Stimulated activated CD8-positive, alpha-beta memory T cell treated with anti-CD3 and anti-CD28 coated beads, Interleukin-2, amount 100 ng/mL, for 1 hour (primary cell): Measurements from ENCODE around the gene CD6.

Source experiments
- DNase-seq, 2 donors: peaks; one replicate each; pipeline ENCODE4 v3.0.0-alpha.2; 2020; ENCODE audit warnings: low read depth in 2 of 2

The CD6 gene

DNA sequence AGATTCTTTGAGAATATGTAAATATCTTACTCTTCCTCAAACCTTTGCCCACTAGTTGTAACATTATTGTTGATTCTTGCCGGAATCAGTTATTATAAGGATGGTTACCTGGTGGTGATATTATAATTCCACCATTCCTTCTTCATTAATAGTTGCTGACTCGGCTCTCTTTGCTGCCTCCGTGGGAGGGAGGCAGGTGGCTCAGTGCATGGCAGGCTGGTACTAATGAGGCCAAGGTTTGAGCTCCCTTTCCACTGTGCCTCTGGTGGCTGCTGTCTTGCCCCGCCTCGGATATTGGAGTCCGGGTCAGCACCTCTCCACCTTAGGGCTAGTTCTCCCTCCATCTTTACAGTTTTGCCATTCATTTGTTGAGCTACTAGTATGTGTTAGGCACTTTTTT, 12.7 kb downstream of the CD6 start:
- no peak for DNase-seq

DNA sequence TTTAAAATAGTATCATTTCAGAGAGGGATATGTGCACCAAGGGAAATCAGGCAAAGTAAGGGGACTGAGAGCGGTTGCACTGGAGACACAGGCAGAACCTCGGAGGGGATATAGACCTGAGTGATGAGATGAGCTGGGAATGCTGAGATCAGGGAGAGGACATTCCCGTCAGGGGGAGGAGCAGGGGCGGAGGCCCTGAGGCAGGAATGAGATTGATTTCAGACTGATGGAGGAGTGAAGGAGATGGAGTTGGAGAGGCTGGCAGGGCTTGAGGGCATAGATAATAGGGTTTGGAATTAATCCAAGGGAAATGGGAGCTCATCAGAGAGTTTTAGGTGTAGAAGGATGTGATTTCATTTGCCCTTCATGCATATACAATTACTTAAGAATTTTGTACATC, 13.2 kb downstream of the CD6 start:
- no peak for DNase-seq

DNA sequence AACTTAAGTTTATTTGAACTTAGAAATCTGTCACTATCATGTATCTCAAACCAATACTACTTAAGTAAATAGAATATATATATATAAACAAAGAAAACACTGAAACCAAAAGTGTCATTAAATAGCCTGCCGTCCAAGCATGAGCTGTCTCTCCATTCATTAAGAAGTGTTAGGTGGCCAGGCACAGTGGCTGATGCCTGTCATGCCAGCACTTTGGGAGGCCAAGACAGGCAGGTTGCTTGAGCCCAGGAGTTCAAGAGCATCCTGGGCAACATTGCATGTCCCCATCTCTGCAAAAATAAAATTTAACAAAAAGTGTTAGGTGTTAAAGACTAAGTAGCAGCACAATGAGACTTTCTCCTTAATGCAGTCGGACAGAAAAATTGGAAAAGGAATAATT, 14.0 kb downstream of the CD6 start:
- no peak for DNase-seq

DNA sequence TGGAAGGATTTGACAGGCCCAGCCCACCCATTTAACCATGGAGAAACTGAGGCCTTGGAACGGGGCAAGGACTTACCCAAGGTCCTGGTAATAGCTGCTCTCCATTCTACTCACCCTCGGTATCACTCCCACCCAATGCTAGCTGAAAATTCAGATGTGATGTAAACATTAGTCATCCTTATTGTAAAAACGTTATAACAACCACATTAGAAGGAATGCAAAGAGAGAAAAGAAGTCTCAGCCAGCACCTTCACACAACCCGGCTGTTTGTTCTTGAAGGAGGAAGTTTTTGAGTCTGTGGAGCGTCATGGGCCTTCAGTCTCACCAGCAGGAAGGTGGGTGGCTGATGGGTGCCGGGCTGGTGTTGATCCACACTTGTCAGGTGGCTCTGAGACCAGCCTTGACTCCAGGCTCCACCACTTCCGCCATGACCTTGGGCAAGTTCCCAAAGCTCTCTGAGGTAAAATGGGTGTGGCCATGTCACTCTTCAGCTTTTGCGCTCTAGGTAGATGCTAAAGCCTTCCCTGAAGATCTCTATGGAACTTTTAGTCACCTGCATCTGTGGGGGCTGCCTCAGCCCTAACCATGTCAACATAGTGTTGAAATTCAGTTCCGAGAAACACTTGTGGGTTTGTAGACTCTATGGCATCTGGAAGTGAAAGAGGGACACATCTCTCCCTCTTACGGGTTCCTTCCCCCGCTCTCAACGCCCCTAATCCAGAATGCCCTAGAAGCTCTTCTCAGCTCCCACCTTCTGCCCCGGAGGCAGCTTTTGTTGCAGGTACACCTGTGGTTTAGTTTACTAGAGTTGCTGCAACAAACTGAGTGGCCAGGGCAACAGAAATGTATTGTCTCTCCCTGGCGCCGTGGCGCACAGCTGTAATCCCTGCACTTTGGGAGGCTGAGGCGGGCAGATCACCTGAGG, 14.8 kb downstream of the CD6 start:
- peak; percentile 66 to 78 for DNase-seq

DNA sequence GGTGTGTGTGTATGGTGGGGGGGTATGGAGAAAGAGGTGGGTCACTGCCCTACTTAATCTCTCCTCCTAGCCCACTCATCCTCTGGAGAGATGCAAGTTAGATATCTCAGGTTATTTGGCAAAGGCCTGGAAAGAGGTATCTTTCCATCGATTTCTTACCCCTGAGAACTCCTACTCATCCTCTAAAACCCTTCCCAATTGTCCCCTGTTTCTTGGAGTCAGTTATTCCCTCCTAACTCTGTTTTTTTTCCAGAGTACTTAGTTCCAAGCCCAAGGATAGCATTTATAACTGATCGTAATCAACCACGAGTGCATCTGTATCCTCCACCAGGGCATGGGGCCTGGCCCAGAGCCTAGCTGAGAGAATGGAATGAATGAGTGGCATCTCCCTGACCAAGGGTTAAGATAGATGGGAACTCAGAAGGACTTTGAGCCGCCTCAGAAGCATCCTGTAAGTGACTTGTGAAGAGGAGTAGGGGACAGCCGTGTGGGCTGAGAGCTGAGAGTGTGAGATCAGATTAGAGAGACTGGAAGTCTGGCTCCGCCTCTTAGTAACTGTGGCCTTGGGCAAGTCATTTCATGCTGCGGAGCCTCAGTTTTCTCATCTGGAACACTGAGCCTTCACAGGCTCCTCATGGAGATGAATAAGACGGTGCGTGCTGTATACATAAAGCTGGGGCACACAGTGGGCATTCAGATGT, 16.2 kb downstream of the CD6 start:
- DNase-seq: no peak

DNA sequence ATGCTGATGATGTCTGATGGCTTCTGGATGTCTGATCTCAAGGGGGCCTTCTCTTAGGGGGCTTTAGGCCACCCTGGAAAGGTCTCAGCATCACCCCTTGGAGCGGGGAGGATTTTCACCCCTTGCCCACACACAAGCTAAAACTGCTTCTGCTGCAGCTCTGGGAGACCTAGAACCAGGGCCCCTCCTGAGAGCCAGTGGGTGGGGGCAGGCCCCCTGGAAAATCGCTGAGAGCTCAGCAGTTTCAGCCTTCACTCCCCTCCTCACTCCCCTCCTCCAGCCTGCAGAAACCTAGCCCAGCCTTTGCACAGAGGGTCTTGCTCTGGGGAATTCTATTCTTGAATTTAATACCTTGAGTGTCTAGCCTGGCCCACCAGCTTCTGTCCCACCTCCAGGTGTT, 17.2 kb downstream of the CD6 start:
- no peak for DNase-seq

DNA sequence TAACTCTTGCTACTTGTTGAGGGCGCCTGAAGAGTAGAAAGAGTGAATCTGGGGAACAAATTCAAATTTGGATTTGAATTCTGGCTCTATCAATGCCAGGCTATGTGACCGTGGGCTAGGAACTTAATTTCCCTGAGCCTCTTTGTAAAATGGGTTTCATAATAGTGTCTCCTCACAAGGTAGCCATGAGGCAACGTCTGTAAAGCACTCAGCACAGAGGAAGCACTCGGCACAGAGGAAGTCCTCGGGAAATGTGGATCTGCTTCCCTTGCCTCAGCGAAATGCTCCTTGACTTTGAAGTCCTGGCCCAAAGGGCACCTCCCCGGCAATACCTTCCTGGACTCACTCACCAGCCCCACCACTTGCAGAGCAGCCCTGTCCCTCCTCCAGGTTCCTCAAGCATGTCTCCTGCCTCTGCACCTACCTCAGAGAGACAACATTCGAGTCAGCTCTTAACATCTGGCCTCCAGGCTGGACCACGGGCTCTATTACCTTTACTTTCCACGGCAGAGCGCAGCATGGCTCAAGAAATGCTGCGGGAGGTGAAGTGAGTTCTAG, 17.7 kb downstream of the CD6 start:
- DNase-seq: no peak

DNA sequence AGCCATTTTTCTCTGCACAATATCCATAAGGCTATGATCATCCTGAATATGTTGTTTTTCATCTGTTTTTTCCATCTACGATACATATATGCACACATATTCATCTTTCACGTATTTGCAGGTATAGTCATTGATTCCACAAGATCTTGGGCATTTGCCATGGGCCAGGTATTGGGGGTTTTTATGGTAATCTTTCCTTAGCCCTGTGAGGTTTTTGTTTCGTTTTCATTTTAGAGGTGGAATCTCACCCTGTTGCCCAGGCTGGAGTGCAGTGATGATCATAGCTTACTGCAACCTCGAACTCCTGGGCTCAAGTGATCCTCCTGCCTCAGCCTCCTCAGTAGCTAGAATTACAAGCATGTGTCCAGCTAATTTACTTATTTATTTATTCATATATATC, 20.0 kb downstream of the CD6 start:
- DNase-seq: no peak

DNA sequence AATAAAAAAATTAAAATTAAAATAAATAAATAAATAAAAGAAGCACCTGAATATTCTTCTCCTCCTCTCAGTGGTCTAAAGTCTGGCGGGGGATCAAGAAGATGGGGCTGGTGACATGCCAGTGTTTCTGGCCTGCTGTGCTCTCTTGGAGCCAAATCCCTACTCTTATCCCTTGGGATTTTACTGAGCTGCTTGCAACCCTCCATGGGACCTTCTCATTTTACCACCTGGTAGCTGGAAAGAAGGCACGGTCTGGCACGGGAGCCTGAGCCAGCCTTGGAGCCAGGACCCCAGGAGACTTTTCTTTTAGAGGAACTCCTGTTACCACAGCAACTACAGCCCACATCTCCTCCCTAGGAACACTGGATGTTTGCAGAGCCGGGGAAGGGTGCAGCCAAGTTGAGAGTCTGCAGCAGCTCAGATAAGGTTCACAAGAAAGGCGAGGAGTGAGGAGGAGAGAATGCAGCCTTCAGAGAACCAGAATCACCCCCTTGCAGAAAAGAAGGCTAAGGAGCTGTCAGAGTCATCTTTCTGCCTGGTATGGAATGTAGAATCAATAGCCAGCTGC, 21.4 kb downstream of the CD6 start:
- DNase-seq: no peak

DNA sequence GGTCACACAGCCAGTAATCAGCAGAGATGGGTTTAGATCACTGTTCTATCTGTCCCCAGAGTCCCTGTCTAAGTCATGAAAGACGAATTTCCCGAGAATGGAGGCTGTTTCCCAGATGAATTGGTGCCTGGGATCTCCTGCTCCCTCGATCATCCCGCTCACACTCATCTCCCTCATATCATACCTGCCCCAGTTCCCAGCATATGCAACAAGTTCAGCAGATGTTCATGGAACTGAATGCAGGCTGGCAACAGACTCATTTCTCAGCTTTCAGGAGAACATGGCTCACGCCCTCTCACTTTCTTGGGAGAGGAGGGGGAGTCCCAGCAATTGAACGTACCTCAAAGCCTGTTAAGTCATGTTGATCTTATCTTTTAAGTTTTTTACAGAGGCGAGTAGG, 22.1 kb downstream of the CD6 start:
- DNase-seq: no peak

DNA sequence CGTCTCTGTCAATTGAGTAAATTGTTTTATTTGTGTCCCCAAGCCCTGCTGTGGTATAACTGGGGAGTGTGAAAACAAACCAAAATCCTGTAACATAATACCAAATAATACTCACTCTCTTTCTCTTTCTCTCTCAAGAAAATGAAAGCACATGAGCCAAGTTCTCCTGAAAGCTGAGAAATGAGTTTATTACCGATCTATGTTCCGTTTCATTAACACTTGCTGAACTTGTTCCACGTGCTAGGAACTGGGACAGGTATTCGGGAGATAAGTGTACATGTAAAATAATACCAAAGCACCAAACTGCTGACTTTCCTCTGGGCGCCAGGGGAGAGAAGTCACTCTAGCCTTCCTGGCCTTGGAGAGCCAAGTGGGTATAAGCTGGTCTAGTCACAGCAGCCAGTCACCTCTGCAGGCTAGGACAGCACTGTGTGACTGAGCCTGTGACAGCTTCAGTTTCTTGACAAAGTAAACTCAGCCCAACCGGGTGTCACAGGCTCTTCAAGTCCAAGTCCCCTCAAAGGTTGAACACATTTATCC, 23.1 kb downstream of the CD6 start:
- DNase-seq: no peak

DNA sequence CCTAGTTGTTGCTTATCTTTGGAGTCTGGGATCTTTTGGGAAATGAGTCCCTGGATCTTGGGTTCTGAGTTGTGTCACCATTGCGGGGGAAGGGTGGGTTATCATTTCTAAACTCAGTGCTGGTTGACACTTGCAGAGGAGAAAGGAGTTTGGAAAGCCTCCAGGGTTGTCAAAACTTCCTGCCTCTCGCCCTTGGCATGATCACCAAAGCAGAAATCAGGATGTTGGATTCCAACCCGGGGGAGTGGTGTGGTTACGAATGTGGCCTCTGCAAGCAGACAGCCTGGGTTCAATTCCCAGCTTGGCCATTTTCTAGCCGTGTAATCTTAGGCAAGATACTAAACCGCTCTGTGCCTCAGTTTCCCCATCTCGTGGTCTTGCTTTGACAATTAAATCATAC, 24.3 kb downstream of the CD6 start:
- no peak for DNase-seq

DNA sequence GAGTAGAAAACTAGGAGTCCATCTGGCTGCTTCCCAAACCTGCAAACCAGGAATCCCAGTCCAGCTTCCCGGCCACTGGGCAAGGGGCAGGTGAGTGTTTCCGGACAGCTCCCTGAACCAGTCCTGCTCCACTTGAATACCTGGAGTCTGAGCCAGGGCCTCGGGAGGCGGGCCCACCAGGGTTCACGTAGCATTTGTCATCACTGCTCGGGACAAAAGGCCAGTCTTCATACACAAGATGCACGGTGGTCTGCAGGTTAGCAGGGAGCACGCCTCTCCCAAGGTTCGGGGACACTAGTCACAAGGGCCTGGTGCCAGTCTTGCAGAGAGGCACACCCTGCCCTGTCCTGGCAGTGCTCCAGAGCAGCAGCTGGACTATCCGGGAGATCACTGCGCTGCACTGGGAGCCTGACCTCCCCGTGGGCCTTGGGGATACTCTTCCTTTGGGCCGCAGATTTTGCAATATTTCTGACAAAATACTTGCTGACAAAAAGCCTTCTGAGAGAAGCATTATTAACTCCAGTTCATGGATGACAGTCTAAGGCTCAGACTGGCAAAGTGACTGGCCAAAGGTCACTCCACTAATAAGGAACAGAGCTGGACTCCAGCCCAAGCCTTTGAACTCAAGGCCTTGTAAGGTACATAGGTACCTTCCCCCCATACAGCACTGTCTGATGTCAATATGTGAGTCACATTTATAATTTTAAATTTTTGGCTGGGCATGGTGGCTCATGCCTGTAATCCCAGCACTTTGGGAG, 25.1 kb downstream of the CD6 start:
- DNase-seq: no peak

DNA sequence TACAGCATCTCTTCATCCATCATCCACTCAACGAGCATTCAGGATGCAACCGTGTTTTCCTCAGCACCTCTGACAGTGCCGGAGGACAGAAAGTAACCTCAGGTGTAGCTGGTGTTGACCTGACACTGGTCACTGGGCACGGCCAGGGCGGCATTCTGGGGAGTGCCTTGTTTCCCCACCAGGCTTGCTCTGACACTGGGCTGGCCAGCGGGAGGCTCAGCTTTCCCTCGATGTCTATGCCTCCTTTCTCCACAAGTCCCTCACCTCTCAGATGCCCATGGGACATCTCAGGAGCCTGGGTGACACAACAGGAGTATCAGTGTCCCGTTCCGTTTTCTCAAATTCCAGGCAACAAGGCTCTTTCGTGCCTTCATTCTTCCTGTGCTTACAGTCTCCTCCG, 28.9 kb downstream of the CD6 start:
- DNase-seq: no peak

DNA sequence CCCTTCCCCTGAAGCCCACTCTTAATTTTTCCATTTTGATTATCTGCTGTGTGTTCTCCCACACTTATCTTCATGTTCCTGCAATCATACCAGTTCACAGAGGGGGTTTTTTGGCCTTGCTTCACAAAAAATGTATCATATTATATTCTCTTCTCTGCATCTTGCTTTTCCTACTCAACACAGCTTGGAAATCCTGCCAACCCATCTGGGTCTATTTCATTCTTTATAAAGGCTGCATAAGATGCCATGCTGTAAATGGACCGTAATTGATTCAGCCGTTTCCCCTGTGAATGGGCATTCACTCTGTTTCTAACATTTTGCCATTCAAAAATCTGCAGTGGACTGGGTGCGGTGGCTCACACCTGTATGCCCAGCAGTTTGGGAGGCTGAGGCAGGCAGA, 30.5 kb downstream of the CD6 start:
- DNase-seq: no peak

DNA sequence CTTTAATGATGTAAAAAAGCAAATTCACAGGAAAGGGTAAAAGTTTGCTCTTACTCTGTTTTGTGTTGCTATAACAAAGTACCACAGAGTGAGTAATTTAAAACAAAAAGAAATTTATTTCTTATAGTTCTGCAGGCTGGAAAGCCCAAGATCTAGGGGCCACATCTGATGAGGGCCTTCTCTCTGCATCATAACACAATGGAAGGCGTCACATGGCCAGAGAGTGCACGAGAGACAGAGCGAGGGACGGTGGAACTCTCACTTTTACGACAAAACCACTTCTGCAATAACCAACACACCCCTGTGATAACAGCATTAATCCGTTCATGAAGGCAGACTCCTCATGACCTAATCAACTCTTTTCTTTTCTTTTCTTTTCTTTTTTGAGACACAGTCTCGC, 31.1 kb downstream of the CD6 start:
- DNase-seq: no peak

DNA sequence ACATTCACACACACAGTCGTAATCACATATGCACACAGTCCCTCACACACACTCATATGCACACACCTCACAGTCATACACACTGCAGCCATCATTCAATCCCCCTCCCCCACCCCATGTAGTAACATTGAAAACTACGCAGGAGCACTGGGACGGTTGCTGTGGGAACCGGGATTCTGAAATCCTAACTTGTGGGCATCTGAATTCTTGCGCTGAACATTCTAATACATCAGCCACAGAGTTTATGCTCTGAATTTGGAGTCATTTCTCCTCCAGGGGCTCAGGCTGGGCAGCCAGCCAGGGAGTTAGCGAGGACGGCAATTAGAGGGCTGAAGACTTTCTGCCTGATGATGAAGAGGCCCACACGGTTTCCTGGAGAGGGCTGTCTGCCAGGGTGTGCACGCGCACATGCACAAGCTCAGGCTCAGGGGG, 32.7 kb downstream of the CD6 start:
- no peak for DNase-seq

DNA sequence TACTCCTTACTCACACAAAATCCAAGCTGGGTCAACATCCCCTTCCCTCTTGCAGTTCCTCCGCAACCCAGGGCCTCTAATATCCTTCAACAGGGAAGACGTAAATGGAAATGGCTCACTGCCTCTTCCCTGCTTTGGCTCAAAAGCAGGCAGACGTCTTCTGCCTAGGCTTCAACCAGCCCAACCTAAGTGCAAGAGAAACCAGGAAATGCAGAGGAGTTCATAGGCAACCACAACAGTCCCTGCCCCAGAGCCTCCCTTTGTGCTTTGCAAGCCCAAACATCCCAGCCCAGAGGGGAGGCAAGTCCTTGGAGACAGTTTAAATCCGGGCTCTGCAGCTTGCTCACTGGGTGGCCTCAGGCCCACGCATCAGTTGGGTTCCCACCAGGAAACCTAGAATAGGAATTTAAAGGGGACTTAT, 33.3 kb downstream of the CD6 start:
- no peak for DNase-seq

DNA sequence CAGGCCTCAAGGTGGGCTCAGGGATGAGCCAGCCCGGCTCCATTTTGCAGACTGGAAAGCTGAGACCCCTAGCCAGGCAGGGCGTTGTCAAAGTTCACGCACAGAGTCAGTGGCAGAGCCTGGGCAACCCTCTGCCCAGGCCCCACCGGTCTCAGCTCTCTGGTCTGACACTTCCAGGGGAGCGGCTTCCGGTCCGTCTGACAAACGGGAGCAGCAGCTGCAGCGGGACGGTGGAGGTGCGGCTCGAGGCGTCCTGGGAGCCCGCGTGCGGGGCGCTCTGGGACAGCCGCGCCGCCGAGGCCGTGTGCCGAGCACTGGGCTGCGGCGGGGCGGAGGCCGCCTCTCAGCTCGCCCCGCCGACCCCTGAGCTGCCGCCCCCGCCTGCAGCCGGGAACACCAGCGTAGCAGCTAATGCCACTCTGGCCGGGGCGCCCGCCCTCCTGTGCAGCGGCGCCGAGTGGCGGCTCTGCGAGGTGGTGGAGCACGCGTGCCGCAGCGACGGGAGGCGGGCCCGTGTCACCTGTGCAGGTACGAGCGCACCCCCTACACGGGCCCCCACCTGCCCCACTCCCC, 36.0 kb downstream of the CD6 start:
- DNase-seq: no peak

DNA sequence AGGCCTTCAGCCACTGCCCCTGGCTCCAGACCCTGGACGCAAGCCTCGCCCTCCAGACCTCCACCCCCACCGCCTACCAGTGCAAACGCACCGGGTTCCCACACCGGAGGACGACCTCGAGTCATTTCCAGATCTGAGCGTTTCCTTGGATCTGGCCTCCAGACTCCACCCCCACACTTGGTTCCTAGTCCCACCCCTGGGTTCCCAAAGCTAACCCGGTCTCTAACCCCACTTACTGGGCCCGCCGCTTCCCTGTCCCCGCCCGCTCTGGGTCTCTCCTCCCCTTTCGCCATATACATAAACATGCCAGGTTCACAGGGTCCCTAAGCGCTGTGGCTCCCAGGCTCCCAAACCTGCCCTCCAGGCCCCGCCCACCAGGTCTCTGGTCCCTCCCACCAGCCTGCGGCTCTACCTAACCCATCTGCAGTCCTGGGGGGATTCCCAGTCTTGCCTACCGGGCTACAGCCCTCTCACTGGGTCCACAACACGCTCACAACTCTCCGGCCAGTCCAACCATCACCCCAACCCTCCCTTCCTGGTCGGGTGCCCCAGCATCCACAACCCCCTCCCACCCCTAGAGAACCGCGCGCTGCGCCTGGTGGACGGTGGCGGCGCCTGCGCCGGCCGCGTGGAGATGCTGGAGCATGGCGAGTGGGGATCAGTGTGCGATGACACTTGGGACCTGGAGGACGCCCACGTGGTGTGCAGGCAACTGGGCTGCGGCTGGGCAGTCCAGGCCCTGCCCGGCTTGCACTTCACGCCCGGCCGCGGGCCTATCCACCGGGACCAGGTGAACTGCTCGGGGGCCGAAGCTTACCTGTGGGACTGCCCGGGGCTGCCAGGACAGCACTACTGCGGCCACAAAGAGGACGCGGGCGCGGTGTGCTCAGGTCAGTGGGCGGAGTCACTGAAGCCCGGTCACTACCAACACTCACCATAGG, 36.7 kb downstream of the CD6 start:
- DNase-seq: no peak
